ENCODE data around the gene KCNN4. TPM values are rescaled to one million over a fixed set of nuclear protein-coding genes. Genes with fewer than 3 reads are reported as not detected.

The KCNN4 gene
- total RNA-seq, 1 experiment from 2014 or later: 0.26 TPM

DNA sequence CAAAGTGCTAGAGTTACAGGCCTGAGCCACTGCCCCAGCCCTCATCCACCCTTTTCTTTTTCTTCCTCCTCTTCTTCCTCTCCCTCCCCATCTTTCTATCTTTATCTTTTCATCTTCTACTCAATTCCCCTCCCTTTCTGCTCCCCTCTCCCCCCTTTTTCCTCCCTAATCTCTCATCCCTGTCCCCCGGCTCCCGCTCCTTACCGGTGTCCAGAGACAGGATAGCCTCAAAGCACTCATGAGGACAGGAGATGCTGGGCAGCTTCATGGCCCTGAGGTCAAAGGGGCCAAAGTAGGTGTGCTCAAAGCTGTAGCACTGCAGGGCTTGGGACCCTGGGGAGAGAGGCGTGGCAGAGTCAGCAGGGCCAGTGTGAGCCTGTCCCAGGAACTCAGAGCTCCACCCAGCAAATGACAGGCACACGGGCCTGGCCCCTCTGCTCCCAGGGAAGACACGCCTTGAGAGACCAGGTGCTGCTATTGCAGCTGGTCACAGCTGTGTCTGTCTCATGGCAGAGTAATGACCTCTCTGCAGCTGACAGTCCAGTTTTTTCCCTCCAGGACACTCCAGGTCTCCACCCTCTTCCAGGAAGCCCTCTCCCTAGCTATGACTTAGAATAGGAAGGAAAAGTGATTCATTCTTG lies 18.8 kb upstream of the KCNN4 start:
- H3K36me3 Mint-ChIP-seq (ENCODE audit: insufficient read depth in 1 of 3, low read depth in 3 of 3): no peaks in the 10 kb centered on the region; a peak in 1 of 7 replicates
- Histone ChIP-seq H3K56ac (ENCODE audit: insufficient read length, low read depth, low read length) (no peak overlapping the region), H3K27ac (ENCODE audit: insufficient read length, low read depth, low read length) (no peak overlapping the region), H2BK5ac (ENCODE audit: insufficient read length, low read length) (no peak overlapping the region), H2BK12ac (ENCODE audit: insufficient read length, low read depth, low read length) (no peak overlapping the region), H4K5ac (ENCODE audit: insufficient read length, low read depth, low read length) (no peak overlapping the region), H2BK20ac (ENCODE audit: low read depth, low read length, poor library complexity, severe bottlenecking) (no peak overlapping the region), H2AFZ (ENCODE audit: low read length) (no peak overlapping the region), H2AK5ac (ENCODE audit: insufficient read length, low read length) (no peak overlapping the region), H3K4me1 (ENCODE audit: insufficient read depth, low read length) (no peaks in the 10 kb centered on the region), H3K9me3 (ENCODE audit: control insufficient read depth, low read depth, low read length) (no peaks in the 10 kb centered on the region), H3K4me2 (ENCODE audit: insufficient read depth, insufficient read length, low read length) (peak overlapping the region; percentile 47), H3K9ac (ENCODE audit: extremely low read depth, insufficient read length, low read length) (no peak overlapping the region), H3K27me3 (ENCODE audit: insufficient read depth, low read length) (peaks cover 9% of the 10 kb centered on the region), H4K8ac (replicated peaks; ENCODE audit: insufficient read length, low read depth, low read length) (no peak overlapping the region), H4K91ac (ENCODE audit: insufficient read length, low read depth, low read length) (no peak overlapping the region), H3K23me2 (ENCODE audit: insufficient read length, low read depth, low read length, poor library complexity, severe bottlenecking) (peaks cover 5% of the 10 kb centered on the region), H4K20me1 (ENCODE audit: control insufficient read depth, insufficient read depth, insufficient read length) (peaks cover 2% of the 10 kb centered on the region), H3T11ph (ENCODE audit: low read length) (no peak overlapping the region), H3K18ac (ENCODE audit: insufficient read length, low read depth, low read length) (no peak overlapping the region), H3K14ac (ENCODE audit: insufficient read depth, low read length) (no peak overlapping the region), H3K4ac (ENCODE audit: low read depth, low read length) (no peak overlapping the region), H2BK15ac (ENCODE audit: low read depth, low read length) (no peak overlapping the region), H3K23ac (ENCODE audit: insufficient read length, low read depth, low read length) (no peak overlapping the region), H3K79me2 (ENCODE audit: insufficient read depth, low read length) (no peaks in the 10 kb centered on the region), H2BK120ac (ENCODE audit: low read depth, low read length, poor library complexity, severe bottlenecking) (no peak overlapping the region), H3K79me1 (ENCODE audit: insufficient read depth, low read depth, low read length, poor library complexity, severe bottlenecking) (no peaks in the 10 kb centered on the region)
- peak; percentile 76 for DNase-seq
- no peaks in the 10 kb centered on the region; a peak in 3 of 5 replicates for H3K9me3 Mint-ChIP-seq
- H3K27ac Mint-ChIP-seq: no peak overlapping the region
- TF ChIP-seq, protein P1, sequence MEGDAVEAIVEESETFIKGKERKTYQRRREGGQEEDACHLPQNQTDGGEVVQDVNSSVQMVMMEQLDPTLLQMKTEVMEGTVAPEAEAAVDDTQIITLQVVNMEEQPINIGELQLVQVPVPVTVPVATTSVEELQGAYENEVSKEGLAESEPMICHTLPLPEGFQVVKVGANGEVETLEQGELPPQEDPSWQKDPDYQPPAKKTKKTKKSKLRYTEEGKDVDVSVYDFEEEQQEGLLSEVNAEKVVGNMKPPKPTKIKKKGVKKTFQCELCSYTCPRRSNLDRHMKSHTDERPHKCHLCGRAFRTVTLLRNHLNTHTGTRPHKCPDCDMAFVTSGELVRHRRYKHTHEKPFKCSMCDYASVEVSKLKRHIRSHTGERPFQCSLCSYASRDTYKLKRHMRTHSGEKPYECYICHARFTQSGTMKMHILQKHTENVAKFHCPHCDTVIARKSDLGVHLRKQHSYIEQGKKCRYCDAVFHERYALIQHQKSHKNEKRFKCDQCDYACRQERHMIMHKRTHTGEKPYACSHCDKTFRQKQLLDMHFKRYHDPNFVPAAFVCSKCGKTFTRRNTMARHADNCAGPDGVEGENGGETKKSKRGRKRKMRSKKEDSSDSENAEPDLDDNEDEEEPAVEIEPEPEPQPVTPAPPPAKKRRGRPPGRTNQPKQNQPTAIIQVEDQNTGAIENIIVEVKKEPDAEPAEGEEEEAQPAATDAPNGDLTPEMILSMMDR (conservative IDR thresholded peaks at IDR 0.05): no peak
- no CpG with 5 or more reads among the region's 6 CpGs for WGBS (ENCODE audit: extremely low coverage, insufficient read length, low lambda C conversion rate)
- H3K4me1 Mint-ChIP-seq: peaks cover 4 to 11% of the 10 kb centered on the region in 2 experiments; a peak in 3 of 4 replicates
- H3K4me3 Mint-ChIP-seq: peak overlapping the region; percentile 70 to 86
- peaks cover 89% of the 10 kb centered on the region for H3K27me3 Mint-ChIP-seq (ENCODE audit: low read depth)
